Measurements from ENCODE around the gene CDH4.

GRCh38 chr20:61772828-61773631, 521.0 kb downstream of the CDH4 start:
- no peak for TF ChIP-seq CTCF (IDR thresholded peaks at IDR 0.05)
- no peak for TF ChIP-seq EP300 (IDR thresholded peaks at IDR 0.05)
- no peak for TF ChIP-seq POLR2A (IDR thresholded peaks at IDR 0.05)
